GM12892 (cell line): Measurements from ENCODE around the gene DOCK4.

Source experiments
- DNase-seq: peaks from one replicate; pipeline ENCODE4 v3.0.0; 2011; ENCODE audit not compliant: insufficient read length
- FAIRE-seq: peaks from 2 replicates; lab custom pipeline; 2011; peaks lifted over from hg19 to GRCh38; lab: Jason Lieb, UNC
- POLR2A ChIP-seq: IDR thresholded peaks from 2 replicates; pipeline ENCODE4 v1.6.1; 2011; ENCODE audit warnings: low read depth, low read length, control low read depth
- POLR2AphosphoS5 ChIP-seq: IDR thresholded peaks from 2 replicates; pipeline ENCODE4 v1.6.1; 2011; ENCODE audit warnings: low read depth, low read length, control low read depth
- TAF1 ChIP-seq: IDR thresholded peaks from 2 replicates; pipeline ENCODE4 v1.6.1; 2011; ENCODE audit warnings: low read depth, mild to moderate bottlenecking, control low read depth, low read length, borderline replicate concordance

Gene DOCK4

GRCh38 chr7:112001091-112001826 is 204.9 kb downstream of the DOCK4 start:
- DNase-seq (no peak), FAIRE-seq (no peak)
- TF ChIP-seq TAF1, result no peak
- TF ChIP-seq POLR2A, result no peak

GRCh38 chr7:111998326-111998725 is 207.9 kb downstream of the DOCK4 start:
- no peak for DNase-seq
- TF ChIP-seq POLR2AphosphoS5 (no peak), POLR2A (no peak), TAF1 (no peak)
- FAIRE-seq, result no peak

- no peak for TF ChIP-seq POLR2AphosphoS5
- no peak for TF ChIP-seq TAF1
- no peak for TF ChIP-seq POLR2A
- DNase-seq, result no peak
- no peak for FAIRE-seq
Observed at GRCh38 chr7:111997546-111997945, 208.7 kb downstream of the DOCK4 start.

- FAIRE-seq, result no peak
- DNase-seq, result no peak
Observed at GRCh38 chr7:111992601-111993000, 213.6 kb downstream of the DOCK4 start.

GRCh38 chr7:111990643-111991042 is 215.6 kb downstream of the DOCK4 start:
- no peak for DNase-seq
- TF ChIP-seq POLR2A (no peak), TAF1 (no peak), POLR2AphosphoS5 (no peak)
- no peak for FAIRE-seq

More at GRCh38 chr7:111992601-111993000, 213.6 kb downstream of the DOCK4 start:
- TF ChIP-seq POLR2A (no peak), TAF1 (no peak), POLR2AphosphoS5 (no peak)

- DNase-seq (no peak), FAIRE-seq (no peak)
- TF ChIP-seq TAF1, result no peak
- no peak for TF ChIP-seq POLR2A
- TF ChIP-seq POLR2AphosphoS5, result no peak
Observed at GRCh38 chr7:111987886-111988285, 218.3 kb downstream of the DOCK4 start.

- no peak for FAIRE-seq
- no peak for TF ChIP-seq TAF1
- no peak for TF ChIP-seq POLR2A
- TF ChIP-seq POLR2AphosphoS5, result no peak
- DNase-seq, result no peak
Observed at GRCh38 chr7:111987115-111987826, 218.9 kb downstream of the DOCK4 start.

GRCh38 chr7:111986601-111987000 is 219.6 kb downstream of the DOCK4 start:
- no peak for TF ChIP-seq TAF1
- no peak for TF ChIP-seq POLR2A
- no peak for TF ChIP-seq POLR2AphosphoS5
- FAIRE-seq, result no peak
- no peak for DNase-seq

GRCh38 chr7:111985798-111986197 is 220.4 kb downstream of the DOCK4 start:
- TF ChIP-seq TAF1, result no peak
- no peak for TF ChIP-seq POLR2AphosphoS5
- TF ChIP-seq POLR2A, result no peak
- DNase-seq, result no peak

GRCh38 chr7:111982804-111983203 is 223.4 kb downstream of the DOCK4 start:
- no peak for TF ChIP-seq POLR2AphosphoS5
- TF ChIP-seq TAF1, result no peak
- TF ChIP-seq POLR2A, result no peak
- FAIRE-seq (no peak), DNase-seq (no peak)

More at GRCh38 chr7:111985798-111986197, 220.4 kb downstream of the DOCK4 start:
- FAIRE-seq, result no peak

- TF ChIP-seq TAF1, result no peak
- DNase-seq, result no peak
- no peak for FAIRE-seq
Observed at GRCh38 chr7:111982133-111982532, 224.1 kb downstream of the DOCK4 start.

GRCh38 chr7:111980725-111981124 is 225.5 kb downstream of the DOCK4 start:
- FAIRE-seq (no peak), DNase-seq (no peak)
- TF ChIP-seq POLR2A (no peak), TAF1 (no peak), POLR2AphosphoS5 (no peak)
